H1 (cell line): Measurements from ENCODE around the gene TBC1D22A.

Experiments used
- CTCF ChIP-seq, 3 experiments: IDR thresholded peaks; 1 replicate in 2 of 3; 2 replicates in 1 of 3; pipeline versions ENCODE4 v1.5.1 to v1.6.1; 2011; ENCODE audit warnings: low read length in 3 of 3, mild to moderate bottlenecking in 3 of 3, inconsistent platforms in 2 of 3, low read depth in 1 of 3, moderate library complexity in 1 of 3; ENCODE audit not compliant: insufficient read depth in 1 of 3; ENCODE audit errors: control extremely low read depth in 1 of 3
- EP300 ChIP-seq, 2 experiments: IDR thresholded peaks; 1 replicate in 1 of 2; 2 replicates in 1 of 2; pipeline ENCODE4 v1.6.1; 2011 to 2012; ENCODE audit warnings: low read depth in 2 of 2, low read length in 2 of 2, mild to moderate bottlenecking in 2 of 2, borderline replicate concordance in 1 of 2, inconsistent platforms in 1 of 2, moderate library complexity in 1 of 2
- EZH2 ChIP-seq: fragments of 200-600 bp; sonication (generic); IDR thresholded peaks from 2 replicates; pipeline ENCODE4 v1.7.1; 2012; ENCODE audit warnings: low read depth, mild to moderate bottlenecking, moderate library complexity, low read length, inconsistent platforms; ENCODE audit not compliant: severe bottlenecking
- GABPA ChIP-seq: IDR thresholded peaks from 2 replicates; pipeline ENCODE4 v1.6.1; 2011; ENCODE audit warnings: mild to moderate bottlenecking, low read length, moderate library complexity, borderline replicate concordance; ENCODE audit not compliant: insufficient read depth
- JUN ChIP-seq: IDR thresholded peaks from 2 replicates; pipeline ENCODE4 v1.6.1; 2011; ENCODE audit warnings: low read depth, mild to moderate bottlenecking, improper control_type of control experiment, low read length
- PHF8 ChIP-seq: fragments of 200-600 bp; sonication (generic); conservative IDR thresholded peaks from 2 replicates; pipeline ENCODE4 v1.7.1; 2012; ENCODE audit warnings: low read depth, mild to moderate bottlenecking, inconsistent platforms, low read length, moderate library complexity
- POLR2A ChIP-seq, 2 experiments: IDR thresholded peaks; 1 replicate in 1 of 2; 2 replicates in 1 of 2; pipeline ENCODE4 v1.6.1; 2011; ENCODE audit warnings: low read depth in 2 of 2, low read length in 2 of 2, mild to moderate bottlenecking in 2 of 2; ENCODE audit errors: control extremely low read depth in 1 of 2
- POLR2AphosphoS5 ChIP-seq: IDR thresholded peaks from 2 replicates; pipeline ENCODE4 v1.6.1; 2011; ENCODE audit warnings: low read depth, low read length
- RAD21 ChIP-seq, 2 experiments: IDR thresholded peaks in 1 of 2; conservative IDR thresholded peaks in 1 of 2; 2 replicates each; pipeline ENCODE4 v1.6.1; 2011; ENCODE audit warnings: low read depth in 2 of 2, low read length in 2 of 2, improper control_type of control experiment in 1 of 2, inconsistent platforms in 1 of 2, mild to moderate bottlenecking in 1 of 2, moderate library complexity in 1 of 2
- SP2 ChIP-seq: IDR thresholded peaks from 2 replicates; pipeline ENCODE4 v1.6.1; 2012; ENCODE audit warnings: mild to moderate bottlenecking, low read length, inconsistent platforms
- TAF1 ChIP-seq: IDR thresholded peaks from 2 replicates; pipeline ENCODE4 v1.6.1; 2011; ENCODE audit warnings: mild to moderate bottlenecking, low read depth, low read length

- TF ChIP-seq CTCF (IDR thresholded peaks at IDR 0.05; ENCODE audit: control extremely low read depth in 1 of 3, insufficient read depth in 1 of 3, low read depth in 1 of 3, low read length in 3 of 3), result no peak
- TF ChIP-seq JUN, result no peak
- no peak for TF ChIP-seq SP2
- TF ChIP-seq GABPA, result no peak
- TF ChIP-seq POLR2A (IDR thresholded peaks at IDR 0.05; ENCODE audit: control extremely low read depth in 1 of 2, low read depth in 2 of 2, low read length in 2 of 2), result no peak
- no peak for TF ChIP-seq PHF8
- no peak for TF ChIP-seq RAD21 (IDR thresholded peaks at IDR 0.05 in 1 of 2, conservative IDR thresholded peaks at IDR 0.05 in 1 of 2; ENCODE audit: low read depth in 2 of 2, low read length in 2 of 2)
- TF ChIP-seq POLR2AphosphoS5, result no peak
- no peak for TF ChIP-seq EP300 (IDR thresholded peaks at IDR 0.05; ENCODE audit: borderline replicate concordance in 1 of 2, low read depth in 2 of 2, low read length in 2 of 2)
- TF ChIP-seq TAF1, result no peak
- no peak for TF ChIP-seq EZH2
These were observed 406.0 kb downstream of the TBC1D22A start for GRCh38 chr22:47168441-47168840.
